Measurements from ENCODE around the gene PARP15.
"Not testable (repeated sequence)": the region's sequence is repeated elsewhere in the genome, so short reads cannot be mapped to it uniquely, and the experiment has no call there.

PARP15 gene

GRCh38 chr3:122619040-122619439 lies 41.6 kb downstream of the PARP15 start:
- DNase-seq (ENCODE audit: low read depth) = no peak

- no peak for DNase-seq (ENCODE audit: low read depth)
Observed at GRCh38 chr3:122620399-122620798, 42.9 kb downstream of the PARP15 start.

GRCh38 chr3:122621112-122621511 lies 43.7 kb downstream of the PARP15 start:
- DNase-seq (ENCODE audit: low read depth) = no peak

GRCh38 chr3:122623031-122623829 lies 45.8 kb downstream of the PARP15 start:
- no peak for DNase-seq (ENCODE audit: low read depth)

GRCh38 chr3:122626515-122627180 lies 49.2 kb downstream of the PARP15 start:
- DNase-seq (ENCODE audit: low read depth) = no peak

GRCh38 chr3:122627301-122627700 lies 49.9 kb downstream of the PARP15 start:
- DNase-seq (ENCODE audit: low read depth) = no peak

- DNase-seq (ENCODE audit: low read depth) = peak; percentile 58
Observed at GRCh38 chr3:122628567-122628966, 51.1 kb downstream of the PARP15 start.

- no peak for DNase-seq (ENCODE audit: low read depth)
Observed at GRCh38 chr3:122629763-122630162, 52.3 kb downstream of the PARP15 start.

- DNase-seq (ENCODE audit: low read depth) = peak; percentile 55
Observed at GRCh38 chr3:122635789-122636188, 58.3 kb downstream of the PARP15 start.

- DNase-seq (ENCODE audit: low read depth) = no peak
Observed at GRCh38 chr3:122636697-122637096, 59.2 kb downstream of the PARP15 start.

GRCh38 chr3:122640437-122640999 lies 63.1 kb downstream of the PARP15 start:
- no peak for DNase-seq (ENCODE audit: low read depth)

- no peak for DNase-seq (ENCODE audit: low read depth)
Observed at GRCh38 chr3:122642935-122643334, 65.5 kb downstream of the PARP15 start.

- DNase-seq (ENCODE audit: low read depth) = no peak
Observed at GRCh38 chr3:122646146-122646988, 68.9 kb downstream of the PARP15 start.

- DNase-seq (ENCODE audit: low read depth) = not testable (repeated sequence)
Observed at GRCh38 chr3:122651233-122651907, 73.9 kb downstream of the PARP15 start.

- DNase-seq (ENCODE audit: low read depth) = not testable (repeated sequence)
Observed at GRCh38 chr3:122651962-122652361, 74.5 kb downstream of the PARP15 start.

- DNase-seq (ENCODE audit: low read depth) = not testable (repeated sequence)
Observed at GRCh38 chr3:122658336-122658735, 80.9 kb downstream of the PARP15 start.

- peak; percentile 11 for DNase-seq (ENCODE audit: low read depth)
Observed at GRCh38 chr3:122660297-122660974, 83.0 kb downstream of the PARP15 start.

GRCh38 chr3:122661633-122662032 lies 84.2 kb downstream of the PARP15 start:
- no peak for DNase-seq (ENCODE audit: low read depth)

GRCh38 chr3:122662505-122662904 lies 85.1 kb downstream of the PARP15 start:
- no peak for DNase-seq (ENCODE audit: low read depth)

- no peak for DNase-seq (ENCODE audit: low read depth)
Observed at GRCh38 chr3:122665226-122665786, 87.9 kb downstream of the PARP15 start.

- DNase-seq (ENCODE audit: low read depth) = no peak
Observed at GRCh38 chr3:122665881-122666280, 88.4 kb downstream of the PARP15 start.

Measured in ELR (cell line).